K562 (cell line): ENCODE data around the gene PCSK7. TPM values are rescaled to one million over a fixed set of nuclear protein-coding genes. Genes with fewer than 3 reads are reported as not detected.

Experiments used
- CUX1 ChIP-seq: fragments of 200-800 bp; sonication (Bioruptor generic); IDR thresholded peaks from 2 replicates; pipeline ENCODE4 v1.6.1; 2016; ENCODE audit warnings: missing genetic modification characterization, missing compliant biosample characterization
- CXXC5 ChIP-seq: fragments of 250-450 bp; sonication (Bioruptor Pico); IDR thresholded peaks from 2 replicates; pipeline ENCODE4 v1.8.0; 2022; ENCODE audit warnings: inconsistent platforms, mild to moderate bottlenecking, moderate library complexity
- FOSL1 ChIP-seq: fragments of 200-800 bp; sonication (Bioruptor generic); conservative IDR thresholded peaks from 2 replicates; pipeline ENCODE4 v1.6.1; 2016; ENCODE audit warnings: missing genetic modification characterization, missing compliant biosample characterization
- THRB ChIP-seq: fragments of 450-650 bp; formaldehyde crosslinking; conservative IDR thresholded peaks from 2 replicates; pipeline ENCODE4 v1.4.0; 2022; ENCODE audit warnings: mild to moderate bottlenecking, missing genetic modification characterization
- polyA plus RNA-seq, 8 experiments: library from polyadenylated mRNA; depleted of rRNA in 4 of 8; stranded (reverse) in 5 of 8; unstranded in 3 of 8; fragments of >200 nt; fragmentation: Nextera tagmentation in 2 of 8; fragmentation: Illumina TruSeq in 1 of 8; extraction: Ambion mirVana in 2 of 8; extraction: Trizol in 1 of 8; gene quantifications; 2 replicates each; pipeline versions ENCODE4 v1.2.1 to v1.2.3, GENCODE V29; 2011 to 2014; ENCODE audit warnings: inconsistent platforms in 1 of 8, missing spikeins in 1 of 8
- total RNA-seq, 7 experiments: library from RNA; depleted of rRNA in 6 of 7; stranded (reverse); fragments of >200 nt in 6 of 7; fragmentation: Illumina TruSeq in 2 of 7; extraction: Trizol in 2 of 7; gene quantifications; 2 replicates each; pipeline versions ENCODE4 v1.2.1 to v1.2.3, GENCODE V29; 2011 to 2021; ENCODE audit warnings: low replicate concordance in 1 of 7
- TF ChIP-seq, protein P1 (sequence below), 3 experiments: IDR thresholded peaks in 2 of 3; conservative IDR thresholded peaks in 1 of 3; 2 replicates each; pipeline ENCODE4 v1.5.1; 2011 to 2012; ENCODE audit warnings: low read length in 3 of 3, mild to moderate bottlenecking in 3 of 3, control low read depth in 2 of 3, improper control_type of control experiment in 1 of 3, inconsistent platforms in 1 of 3, low read depth in 1 of 3, mixed read lengths in 1 of 3, moderate library complexity in 1 of 3; ENCODE audit not compliant: insufficient read depth in 2 of 3
- TF ChIP-seq, protein P2 (sequence below): IDR thresholded peaks from 2 replicates; pipeline ENCODE4 v1.6.1; 2012; ENCODE audit warnings: low read depth, low read length, improper control_type of control experiment, borderline replicate concordance
- TF ChIP-seq, protein P3 (sequence below): sonication (generic); formaldehyde crosslinking; IDR thresholded peaks from 2 replicates; pipeline ENCODE4 v1.8.1; 2023; ENCODE audit warnings: mild to moderate bottlenecking, missing genetic modification reagents

PCSK7 gene
- total and polyA plus RNA-seq, 9 of the 15 experiments (the other 6 are each of a cell fraction or from before 2014, with no cell fraction given) = 3.1 to 29.2 (median 15.6) TPM

DNA sequence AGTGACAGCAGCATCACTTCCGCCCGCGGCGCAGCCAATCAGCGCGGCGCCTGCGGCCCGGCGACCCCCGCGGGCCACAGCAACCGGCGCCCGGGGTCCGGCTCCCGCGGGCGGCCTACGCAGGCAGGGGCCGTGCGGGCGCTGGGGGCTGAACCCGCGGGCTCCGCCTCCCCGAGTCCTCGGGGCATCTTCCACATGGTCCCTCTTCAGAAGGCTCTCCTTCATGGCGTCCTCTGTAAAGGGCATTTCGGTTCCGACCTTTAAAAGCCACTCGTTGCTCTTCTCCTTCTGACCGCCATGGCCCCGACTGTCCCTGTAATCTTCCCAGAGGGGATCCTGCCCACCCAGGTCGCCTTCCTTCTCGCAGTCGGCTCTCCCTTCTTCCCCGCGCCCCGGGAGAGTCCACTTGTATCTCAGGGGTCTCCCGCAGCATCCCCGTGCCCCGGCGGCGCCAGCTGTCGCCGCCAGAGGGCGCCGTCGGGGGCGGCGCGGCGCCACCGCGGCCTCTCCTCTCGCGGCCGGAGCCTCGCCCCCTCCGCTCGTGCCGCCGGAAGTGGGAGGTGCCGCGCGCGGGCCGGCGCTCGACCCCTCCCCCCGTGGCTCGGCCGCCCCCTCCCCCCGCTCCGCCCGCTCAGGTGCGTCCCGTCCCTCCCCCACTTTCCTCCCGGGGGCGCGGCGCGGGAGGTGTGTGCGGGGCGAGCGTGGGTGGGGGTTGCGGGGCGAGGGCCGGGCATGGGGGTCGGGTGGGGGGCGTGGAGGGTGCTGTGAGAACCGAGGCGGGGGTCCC, 412 bp upstream of the PCSK7 start, which contains the start of gene RNF214 (continued):
- TF ChIP-seq, protein P1, sequence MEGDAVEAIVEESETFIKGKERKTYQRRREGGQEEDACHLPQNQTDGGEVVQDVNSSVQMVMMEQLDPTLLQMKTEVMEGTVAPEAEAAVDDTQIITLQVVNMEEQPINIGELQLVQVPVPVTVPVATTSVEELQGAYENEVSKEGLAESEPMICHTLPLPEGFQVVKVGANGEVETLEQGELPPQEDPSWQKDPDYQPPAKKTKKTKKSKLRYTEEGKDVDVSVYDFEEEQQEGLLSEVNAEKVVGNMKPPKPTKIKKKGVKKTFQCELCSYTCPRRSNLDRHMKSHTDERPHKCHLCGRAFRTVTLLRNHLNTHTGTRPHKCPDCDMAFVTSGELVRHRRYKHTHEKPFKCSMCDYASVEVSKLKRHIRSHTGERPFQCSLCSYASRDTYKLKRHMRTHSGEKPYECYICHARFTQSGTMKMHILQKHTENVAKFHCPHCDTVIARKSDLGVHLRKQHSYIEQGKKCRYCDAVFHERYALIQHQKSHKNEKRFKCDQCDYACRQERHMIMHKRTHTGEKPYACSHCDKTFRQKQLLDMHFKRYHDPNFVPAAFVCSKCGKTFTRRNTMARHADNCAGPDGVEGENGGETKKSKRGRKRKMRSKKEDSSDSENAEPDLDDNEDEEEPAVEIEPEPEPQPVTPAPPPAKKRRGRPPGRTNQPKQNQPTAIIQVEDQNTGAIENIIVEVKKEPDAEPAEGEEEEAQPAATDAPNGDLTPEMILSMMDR (IDR thresholded peaks at IDR 0.05 in 2 of 3, conservative IDR thresholded peaks at IDR 0.05 in 1 of 3; ENCODE audit: insufficient read depth in 2 of 3, low read depth in 1 of 3, low read length in 3 of 3) = peak; percentile 81 to 83 (median 82)
- TF ChIP-seq CUX1 (CRISPR knock-in tag) (no peak), FOSL1 (peak; percentile 24; the same call in 1 of the 2 replicates), THRB (no peak), CXXC5 (CRISPR knock-in tag) (peak; percentile 86)
- TF ChIP-seq, protein P2, sequence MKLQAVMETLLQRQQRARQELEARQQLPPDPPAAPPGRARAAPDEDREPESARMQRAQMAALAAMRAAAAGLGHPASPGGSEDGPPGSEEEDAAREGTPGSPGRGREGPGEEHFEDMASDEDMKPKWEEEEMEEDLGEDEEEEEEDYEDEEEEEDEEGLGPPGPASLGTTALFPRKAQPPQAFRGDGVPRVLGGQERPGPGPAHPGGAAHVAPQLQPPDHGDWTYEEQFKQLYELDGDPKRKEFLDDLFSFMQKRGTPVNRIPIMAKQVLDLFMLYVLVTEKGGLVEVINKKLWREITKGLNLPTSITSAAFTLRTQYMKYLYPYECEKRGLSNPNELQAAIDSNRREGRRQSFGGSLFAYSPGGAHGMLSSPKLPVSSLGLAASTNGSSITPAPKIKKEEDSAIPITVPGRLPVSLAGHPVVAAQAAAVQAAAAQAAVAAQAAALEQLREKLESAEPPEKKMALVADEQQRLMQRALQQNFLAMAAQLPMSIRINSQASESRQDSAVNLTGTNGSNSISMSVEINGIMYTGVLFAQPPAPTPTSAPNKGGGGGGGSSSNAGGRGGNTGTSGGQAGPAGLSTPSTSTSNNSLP = no peak
- TF ChIP-seq, protein P3, sequence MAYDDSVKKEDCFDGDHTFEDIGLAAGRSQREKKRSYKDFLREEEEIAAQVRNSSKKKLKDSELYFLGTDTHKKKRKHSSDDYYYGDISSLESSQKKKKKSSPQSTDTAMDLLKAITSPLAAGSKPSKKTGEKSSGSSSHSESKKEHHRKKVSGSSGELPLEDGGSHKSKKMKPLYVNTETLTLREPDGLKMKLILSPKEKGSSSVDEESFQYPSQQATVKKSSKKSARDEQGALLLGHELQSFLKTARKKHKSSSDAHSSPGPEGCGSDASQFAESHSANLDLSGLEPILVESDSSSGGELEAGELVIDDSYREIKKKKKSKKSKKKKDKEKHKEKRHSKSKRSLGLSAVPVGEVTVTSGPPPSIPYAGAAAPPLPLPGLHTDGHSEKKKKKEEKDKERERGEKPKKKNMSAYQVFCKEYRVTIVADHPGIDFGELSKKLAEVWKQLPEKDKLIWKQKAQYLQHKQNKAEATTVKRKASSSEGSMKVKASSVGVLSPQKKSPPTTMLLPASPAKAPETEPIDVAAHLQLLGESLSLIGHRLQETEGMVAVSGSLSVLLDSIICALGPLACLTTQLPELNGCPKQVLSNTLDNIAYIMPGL = 0 out of 2 replicates have a peak, but pooled peaks have one; percentile 37
